Stimulated activated memory B cell treated with anti-CD40 and anti-IgM and Interleukin-4, amounts not matched to agents 10 μg/mL and 1 μg/mL and 100 μg/mL, for 72 hours (primary cell): Measurements from ENCODE around the gene SLC9A7.
A peak's percentile ranks its signal among the peaks of the same experiment; 100 is the strongest.
"Not testable (repeated sequence)": the region's sequence is repeated elsewhere in the genome, so short reads cannot be mapped to it uniquely, and the experiment has no call there.

Source experiments
- ATAC-seq: fragments of 150-1000 bp; cut with Tn5 transposase; 2 replicates; pipeline ENCODE4 v1.10.0; 2021
- H3K27ac Mint-ChIP-seq: one replicate; pipeline ENCODE4 v1.8.0; 2022; ENCODE audit warnings: mild to moderate bottlenecking, mixed read lengths
- H3K27me3 Mint-ChIP-seq: one replicate; pipeline ENCODE4 v1.8.0; 2022; ENCODE audit warnings: mixed read lengths
- H3K36me3 Mint-ChIP-seq: one replicate; pipeline ENCODE4 v1.8.0; 2022; ENCODE audit warnings: mixed read lengths
- H3K4me1 Mint-ChIP-seq: one replicate; pipeline ENCODE4 v1.8.0; 2022; ENCODE audit warnings: mixed read lengths
- H3K4me3 Mint-ChIP-seq: one replicate; pipeline ENCODE4 v1.8.0; 2022; ENCODE audit warnings: mild to moderate bottlenecking, moderate library complexity, mixed read lengths
- H3K9me3 Mint-ChIP-seq: one replicate; pipeline ENCODE4 v1.8.0; 2022; ENCODE audit warnings: mixed read lengths

SLC9A7 gene

GRCh38 chrX:46727441-46727840 is 31.5 kb downstream of the SLC9A7 start:
- H3K9me3 Mint-ChIP-seq = no peaks in the 10 kb centered on the region
- H3K27ac Mint-ChIP-seq = no peak overlapping the region
- peaks cover 31% of the 10 kb centered on the region for H3K36me3 Mint-ChIP-seq
- H3K27me3 Mint-ChIP-seq = no peaks in the 10 kb centered on the region
- H3K4me3 Mint-ChIP-seq = no peak overlapping the region
- ATAC-seq = no peak
- H3K4me1 Mint-ChIP-seq = peaks cover 43% of the 10 kb centered on the region

GRCh38 chrX:46723569-46723927 is 35.4 kb downstream of the SLC9A7 start:
- peaks cover 59% of the 10 kb centered on the region for H3K4me1 Mint-ChIP-seq
- ATAC-seq, H3K9me3 Mint-ChIP-seq, H3K27me3 Mint-ChIP-seq, H3K4me3 Mint-ChIP-seq: not testable (repeated sequence)
- peak overlapping the region; percentile 51 for H3K27ac Mint-ChIP-seq
- peaks cover 21% of the 10 kb centered on the region for H3K36me3 Mint-ChIP-seq

- no peak for ATAC-seq
Observed at GRCh38 chrX:46722742-46723568, 36.0 kb downstream of the SLC9A7 start.

GRCh38 chrX:46716796-46717195 is 42.1 kb downstream of the SLC9A7 start:
- H3K27ac Mint-ChIP-seq = peak overlapping the region; percentile 74
- H3K4me1 Mint-ChIP-seq = peaks cover 43% of the 10 kb centered on the region
- no peak overlapping the region for H3K4me3 Mint-ChIP-seq
- no peaks in the 10 kb centered on the region for H3K27me3 Mint-ChIP-seq
- no peak for ATAC-seq
- peaks cover 6% of the 10 kb centered on the region for H3K36me3 Mint-ChIP-seq
- H3K9me3 Mint-ChIP-seq = no peaks in the 10 kb centered on the region

More at GRCh38 chrX:46722742-46723568, 36.0 kb downstream of the SLC9A7 start:
- H3K36me3 Mint-ChIP-seq = peaks cover 21% of the 10 kb centered on the region
- H3K4me1 Mint-ChIP-seq = peaks cover 53% of the 10 kb centered on the region
- peak overlapping the region; percentile 51 for H3K27ac Mint-ChIP-seq
- H3K9me3 Mint-ChIP-seq = no peaks in the 10 kb centered on the region
- H3K27me3 Mint-ChIP-seq = no peaks in the 10 kb centered on the region
- no peak overlapping the region for H3K4me3 Mint-ChIP-seq

- Mint-ChIP-seq H3K36me3 (peaks cover 11% of the 10 kb centered on the region), H3K9me3 (no peaks in the 10 kb centered on the region), H3K27me3 (no peaks in the 10 kb centered on the region), H3K4me3 (no peak overlapping the region), H3K4me1 (peaks cover 45% of the 10 kb centered on the region), H3K27ac (peak overlapping the region; percentile 74)
- ATAC-seq = no peak
Observed at GRCh38 chrX:46715997-46716396, 42.9 kb downstream of the SLC9A7 start.

- no peak for ATAC-seq
- Mint-ChIP-seq H3K27me3 (no peaks in the 10 kb centered on the region), H3K36me3 (peaks cover 12% of the 10 kb centered on the region), H3K9me3 (no peaks in the 10 kb centered on the region), H3K4me3 (no peak overlapping the region), H3K4me1 (peaks cover 46% of the 10 kb centered on the region), H3K27ac (no peak overlapping the region)
Observed at GRCh38 chrX:46715530-46715929, 43.4 kb downstream of the SLC9A7 start.

GRCh38 chrX:46713672-46714490 is 45.0 kb downstream of the SLC9A7 start:
- H3K36me3 Mint-ChIP-seq = peaks cover 17% of the 10 kb centered on the region
- H3K4me1 Mint-ChIP-seq = peaks cover 52% of the 10 kb centered on the region
- no peaks in the 10 kb centered on the region for H3K27me3 Mint-ChIP-seq
- H3K9me3 Mint-ChIP-seq = no peaks in the 10 kb centered on the region
- peak overlapping the region; percentile 23 for H3K4me3 Mint-ChIP-seq
- H3K27ac Mint-ChIP-seq = peak overlapping the region; percentile 90
- peak; percentile 85 for ATAC-seq

- Mint-ChIP-seq H3K4me3 (no peak overlapping the region), H3K4me1 (peaks cover 52% of the 10 kb centered on the region), H3K36me3 (peaks cover 20% of the 10 kb centered on the region), H3K9me3 (no peaks in the 10 kb centered on the region), H3K27ac (peak overlapping the region; percentile 90), H3K27me3 (no peaks in the 10 kb centered on the region)
- ATAC-seq = peak; percentile 53
Observed at GRCh38 chrX:46712764-46713163, 46.2 kb downstream of the SLC9A7 start.

- Mint-ChIP-seq H3K9me3 (no peaks in the 10 kb centered on the region), H3K4me1 (peaks cover 64% of the 10 kb centered on the region), H3K4me3 (peak overlapping the region; percentile 29), H3K27ac (peak overlapping the region; percentile 90), H3K27me3 (no peaks in the 10 kb centered on the region), H3K36me3 (peaks cover 28% of the 10 kb centered on the region)
- ATAC-seq = peak; percentile 59
Observed at GRCh38 chrX:46710927-46711623, 47.8 kb downstream of the SLC9A7 start.

- peaks cover 71% of the 10 kb centered on the region for H3K4me1 Mint-ChIP-seq
- ATAC-seq = no peak
Observed at GRCh38 chrX:46710425-46710824, 48.5 kb downstream of the SLC9A7 start.

GRCh38 chrX:46707274-46707965 is 51.5 kb downstream of the SLC9A7 start:
- ATAC-seq = no peak
- Mint-ChIP-seq H3K4me3 (no peak overlapping the region), H3K36me3 (peaks cover 28% of the 10 kb centered on the region), H3K27ac (peak overlapping the region; percentile 75), H3K27me3 (no peaks in the 10 kb centered on the region), H3K4me1 (peaks cover 72% of the 10 kb centered on the region), H3K9me3 (no peaks in the 10 kb centered on the region)

More at GRCh38 chrX:46710425-46710824, 48.5 kb downstream of the SLC9A7 start:
- Mint-ChIP-seq H3K9me3 (no peaks in the 10 kb centered on the region), H3K27ac (peak overlapping the region; percentile 90), H3K4me3 (peak overlapping the region; percentile 29), H3K27me3 (no peaks in the 10 kb centered on the region), H3K36me3 (peaks cover 28% of the 10 kb centered on the region)

GRCh38 chrX:46704767-46705386 is 54.0 kb downstream of the SLC9A7 start:
- Mint-ChIP-seq H3K4me3 (peak overlapping the region; percentile 25), H3K36me3 (peaks cover 21% of the 10 kb centered on the region), H3K27ac (peak overlapping the region; percentile 62), H3K4me1 (peaks cover 53% of the 10 kb centered on the region), H3K9me3 (no peaks in the 10 kb centered on the region), H3K27me3 (no peaks in the 10 kb centered on the region)
- ATAC-seq = peak; percentile 93

GRCh38 chrX:46703980-46704379 is 54.9 kb downstream of the SLC9A7 start:
- H3K4me1 Mint-ChIP-seq = peaks cover 45% of the 10 kb centered on the region
- H3K36me3 Mint-ChIP-seq = peaks cover 21% of the 10 kb centered on the region
- peak; percentile 63 for ATAC-seq
- no peaks in the 10 kb centered on the region for H3K9me3 Mint-ChIP-seq
- peak overlapping the region; percentile 12 for H3K4me3 Mint-ChIP-seq
- no peaks in the 10 kb centered on the region for H3K27me3 Mint-ChIP-seq
- peak overlapping the region; percentile 62 for H3K27ac Mint-ChIP-seq

GRCh38 chrX:46698691-46699090 is 60.2 kb downstream of the SLC9A7 start:
- Mint-ChIP-seq H3K27ac (no peak overlapping the region), H3K27me3 (no peaks in the 10 kb centered on the region), H3K4me1 (peaks cover 24% of the 10 kb centered on the region), H3K9me3 (no peaks in the 10 kb centered on the region), H3K36me3 (peaks cover 10% of the 10 kb centered on the region), H3K4me3 (no peak overlapping the region)
- ATAC-seq = no peak
